Choroid plexus epithelial cell (primary cell): ENCODE measurements around the gene C17orf50.

Source experiments
- DNase-seq: peaks from one replicate; pipeline ENCODE4 v3.0.0-alpha.2; 2010; ENCODE audit warnings: low read depth
- H3K4me3 ChIP-seq: 2 replicates; pipeline ENCODE4 v1.5.1; 2011; ENCODE audit warnings: low read depth, mild to moderate bottlenecking, control low read depth, low read length, moderate library complexity
- TF ChIP-seq, protein P1 (sequence below): conservative IDR thresholded peaks from 2 replicates; pipeline ENCODE4 v1.5.1; 2011; ENCODE audit warnings: low read depth, mild to moderate bottlenecking, control low read depth, inconsistent platforms, low read length, moderate library complexity

C17orf50 gene

DNA sequence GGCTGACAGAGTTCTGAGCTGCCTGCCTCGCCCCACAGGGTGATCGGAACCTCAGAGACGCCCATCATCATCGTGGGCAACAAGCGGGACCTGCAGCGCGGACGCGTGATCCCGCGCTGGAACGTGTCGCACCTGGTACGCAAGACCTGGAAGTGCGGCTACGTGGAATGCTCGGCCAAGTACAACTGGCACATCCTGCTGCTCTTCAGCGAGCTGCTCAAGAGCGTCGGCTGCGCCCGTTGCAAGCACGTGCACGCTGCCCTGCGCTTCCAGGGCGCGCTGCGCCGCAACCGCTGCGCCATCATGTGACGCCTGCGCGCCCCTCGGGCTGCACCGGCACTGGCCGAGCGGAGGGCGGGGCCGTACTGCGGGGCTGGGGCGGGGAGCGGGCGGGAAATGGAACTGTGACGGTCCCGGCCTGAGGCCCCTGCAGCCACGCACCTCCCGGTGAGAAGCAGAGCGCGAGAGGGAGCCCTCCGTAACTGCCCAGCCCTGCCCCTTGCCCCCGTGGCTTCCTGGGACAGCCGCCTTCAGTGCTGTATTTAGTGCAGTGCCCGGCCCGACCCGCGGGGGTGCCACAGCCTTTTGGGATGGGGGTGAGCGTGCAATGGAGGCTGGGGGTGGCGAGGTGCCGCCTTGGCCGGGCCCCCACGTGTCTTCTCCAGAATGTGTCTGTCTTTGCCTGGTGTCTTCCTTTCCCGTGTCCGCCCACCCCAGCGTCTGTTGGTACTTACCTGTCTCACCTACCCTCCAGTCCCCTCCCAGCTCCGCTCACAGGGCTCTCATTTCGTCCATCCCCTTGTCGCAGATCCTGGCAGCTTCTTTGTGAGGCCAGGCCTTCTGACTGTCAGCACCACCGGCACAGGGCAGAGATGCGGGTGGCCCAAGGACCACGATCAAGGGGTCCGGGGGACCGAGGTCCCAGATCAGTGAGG is 19.4 kb upstream of the C17orf50 start:
- DNase-seq = no peak
- TF ChIP-seq, protein P1, sequence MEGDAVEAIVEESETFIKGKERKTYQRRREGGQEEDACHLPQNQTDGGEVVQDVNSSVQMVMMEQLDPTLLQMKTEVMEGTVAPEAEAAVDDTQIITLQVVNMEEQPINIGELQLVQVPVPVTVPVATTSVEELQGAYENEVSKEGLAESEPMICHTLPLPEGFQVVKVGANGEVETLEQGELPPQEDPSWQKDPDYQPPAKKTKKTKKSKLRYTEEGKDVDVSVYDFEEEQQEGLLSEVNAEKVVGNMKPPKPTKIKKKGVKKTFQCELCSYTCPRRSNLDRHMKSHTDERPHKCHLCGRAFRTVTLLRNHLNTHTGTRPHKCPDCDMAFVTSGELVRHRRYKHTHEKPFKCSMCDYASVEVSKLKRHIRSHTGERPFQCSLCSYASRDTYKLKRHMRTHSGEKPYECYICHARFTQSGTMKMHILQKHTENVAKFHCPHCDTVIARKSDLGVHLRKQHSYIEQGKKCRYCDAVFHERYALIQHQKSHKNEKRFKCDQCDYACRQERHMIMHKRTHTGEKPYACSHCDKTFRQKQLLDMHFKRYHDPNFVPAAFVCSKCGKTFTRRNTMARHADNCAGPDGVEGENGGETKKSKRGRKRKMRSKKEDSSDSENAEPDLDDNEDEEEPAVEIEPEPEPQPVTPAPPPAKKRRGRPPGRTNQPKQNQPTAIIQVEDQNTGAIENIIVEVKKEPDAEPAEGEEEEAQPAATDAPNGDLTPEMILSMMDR = no peak
- H3K4me3 ChIP-seq = no peak overlapping the region

DNA sequence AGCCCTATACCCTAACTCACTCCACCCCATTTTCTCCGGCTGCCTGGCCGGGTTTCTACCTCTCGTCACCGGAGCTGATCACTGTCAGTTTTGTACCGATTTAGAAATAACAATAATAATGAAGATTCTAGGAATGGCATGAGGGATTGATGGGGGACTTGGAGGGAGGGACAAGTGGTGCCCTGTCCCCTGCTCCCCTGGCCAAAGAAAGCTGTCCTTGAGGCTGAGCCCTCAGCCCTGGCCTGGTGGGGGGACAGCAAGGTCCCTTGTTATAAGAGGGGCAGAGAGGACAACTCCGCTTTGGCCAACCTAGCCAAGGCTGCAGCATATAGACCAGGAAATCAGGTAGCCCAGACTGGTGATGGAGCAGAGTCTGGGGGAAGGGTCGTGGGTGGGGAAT is 18.2 kb upstream of the C17orf50 start:
- TF ChIP-seq, protein P1 = no peak
- DNase-seq = no peak
- H3K4me3 ChIP-seq = no peak overlapping the region

GRCh38 chr17:35742896-35743477 is 17.7 kb upstream of the C17orf50 start:
- TF ChIP-seq, protein P1 = no peak
- DNase-seq = no peak
- no peak overlapping the region for H3K4me3 ChIP-seq

GRCh38 chr17:35743626-35744328 is 16.9 kb upstream of the C17orf50 start:
- TF ChIP-seq, protein P1 = no peak
- peak; percentile 57 for DNase-seq
- H3K4me3 ChIP-seq = no peak overlapping the region

DNA sequence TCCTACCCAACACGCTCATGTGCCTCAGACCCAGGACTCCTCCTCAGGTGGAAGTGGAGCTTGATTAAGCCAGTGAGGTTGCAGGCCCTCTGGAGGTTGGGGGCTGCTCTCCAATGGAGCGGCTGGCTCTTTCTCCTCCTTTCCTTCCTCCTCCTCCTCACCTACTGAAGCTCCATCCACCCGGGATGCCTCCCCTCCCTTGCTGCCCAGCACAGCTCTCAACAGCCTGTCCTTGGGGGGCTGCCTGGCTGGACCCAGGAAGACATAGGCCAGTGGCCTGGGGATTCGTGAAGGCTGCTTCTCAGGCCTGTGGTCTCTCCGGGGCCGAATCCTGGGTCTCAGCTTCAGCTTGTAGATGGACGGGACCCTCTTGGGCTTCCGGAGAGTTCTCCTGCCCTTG is 15.9 kb upstream of the C17orf50 start:
- no peak for DNase-seq
- TF ChIP-seq, protein P1 = no peak
- no peak overlapping the region for H3K4me3 ChIP-seq

- TF ChIP-seq, protein P1 = no peak
- H3K4me3 ChIP-seq = no peak overlapping the region
- no peak for DNase-seq
Observed at GRCh38 chr17:35745246-35745645, 15.4 kb upstream of the C17orf50 start.
